GM23338 (cell line): Measurements from ENCODE around the gene CFAP70. TPM values are rescaled to one million over a fixed set of nuclear protein-coding genes. Genes with fewer than 3 reads are reported as not detected.
"Not testable (repeated sequence)": the region's sequence is repeated elsewhere in the genome, so short reads cannot be mapped to it uniquely, and the experiment has no call there.

Experiments
- ATAC-seq: fragments of 200-7000 bp; cut with Tn5 transposase; 3 replicates; pipeline ENCODE4 v1.9.1; 2020
- DNase-seq: peaks from one replicate; pipeline ENCODE4 v3.0.0-alpha.2; 2015; ENCODE audit warnings: low spot score
- H2AFZ ChIP-seq: fragments of 200-600 bp; sonication (generic); 2 replicates; pipeline ENCODE4 v1.8.0; 2016; ENCODE audit warnings: antibody characterized with exemption, mild to moderate bottlenecking, moderate library complexity
- H3F3A ChIP-seq: fragments of 200-600 bp; sonication (generic); replicated peaks from 2 replicates; pipeline ENCODE4 v1.8.0; 2017; ENCODE audit warnings: antibody characterized with exemption, mixed run types, low read depth
- H3K27ac ChIP-seq: fragments of 200-600 bp; sonication (generic); 2 replicates; pipeline ENCODE4 v1.6.1; 2016; ENCODE audit warnings: low read depth
- H3K27me3 ChIP-seq: fragments of 200-600 bp; sonication (generic); 2 replicates; pipeline ENCODE4 v1.8.0; 2016; ENCODE audit warnings: mild to moderate bottlenecking, mixed run types, moderate library complexity; ENCODE audit not compliant: insufficient read depth
- H3K36me3 ChIP-seq: fragments of 200-600 bp; sonication (generic); 2 replicates; pipeline ENCODE4 v1.8.0; 2016; ENCODE audit warnings: mild to moderate bottlenecking; ENCODE audit not compliant: insufficient read depth
- H3K4me1 ChIP-seq: fragments of 200-600 bp; sonication (generic); 2 replicates; pipeline ENCODE4 v1.8.0; 2016; ENCODE audit warnings: mild to moderate bottlenecking, moderate library complexity; ENCODE audit not compliant: insufficient read depth
- H3K4me2 ChIP-seq: fragments of 200-600 bp; sonication (generic); 2 replicates; pipeline ENCODE4 v1.7.1; 2017; ENCODE audit warnings: mixed run types
- H3K4me3 ChIP-seq: fragments of 200-600 bp; sonication (generic); 2 replicates; pipeline ENCODE4 v1.6.1; 2016; ENCODE audit warnings: mixed run types
- H3K79me2 ChIP-seq: fragments of 200-600 bp; sonication (generic); replicated peaks from 2 replicates; pipeline ENCODE4 v1.8.0; 2017; ENCODE audit warnings: mild to moderate bottlenecking; ENCODE audit not compliant: insufficient read depth
- H3K9me2 ChIP-seq: fragments of 200-600 bp; sonication (generic); 2 replicates; pipeline ENCODE4 v1.8.0; 2017; ENCODE audit not compliant: insufficient read depth
- H4K20me1 ChIP-seq: fragments of 200-600 bp; sonication (generic); replicated peaks from 2 replicates; pipeline ENCODE4 v1.8.0; 2017; ENCODE audit warnings: mild to moderate bottlenecking; ENCODE audit not compliant: insufficient read depth
- H3K27ac Mint-ChIP-seq: 2 replicates; pipeline ENCODE4 v1.8.0; 2020; ENCODE audit warnings: inconsistent platforms, mild to moderate bottlenecking, moderate library complexity, mixed read lengths
- H3K27me3 Mint-ChIP-seq: 3 replicates; pipeline ENCODE4 v1.8.0; 2022; ENCODE audit warnings: low read depth, mild to moderate bottlenecking, moderate library complexity, mixed read lengths, inconsistent platforms; ENCODE audit not compliant: insufficient read depth, poor library complexity
- H3K36me3 Mint-ChIP-seq: 3 replicates; pipeline ENCODE4 v1.8.0; 2021; ENCODE audit warnings: low read depth, mild to moderate bottlenecking, inconsistent platforms, moderate library complexity, mixed read lengths
- H3K4me1 Mint-ChIP-seq: 3 replicates; pipeline ENCODE4 v1.8.0; 2020; ENCODE audit warnings: mild to moderate bottlenecking, inconsistent platforms, mixed read lengths
- H3K4me3 Mint-ChIP-seq: 3 replicates; pipeline ENCODE4 v1.8.0; 2021; ENCODE audit warnings: moderate library complexity, mild to moderate bottlenecking, inconsistent platforms, mixed read lengths
- H3K9me3 Mint-ChIP-seq: 3 replicates; pipeline ENCODE4 v1.8.0; 2020; ENCODE audit warnings: moderate library complexity, mild to moderate bottlenecking, inconsistent platforms, mixed read lengths
- CREB1 ChIP-seq: fragments of 250-450 bp; sonication (Bioruptor Pico); IDR thresholded peaks from 2 replicates; pipeline ENCODE4 v1.5.0; 2020; ENCODE audit warnings: low read depth, mild to moderate bottlenecking, moderate library complexity
- EZH2 ChIP-seq: fragments of 200-600 bp; sonication (generic); IDR thresholded peaks from one replicate; pipeline ENCODE4 v1.8.0; 2017; ENCODE audit warnings: antibody characterized with exemption, mild to moderate bottlenecking, low read depth; ENCODE audit not compliant: unreplicated experiment
- JUNB ChIP-seq: IDR thresholded peaks from one replicate; pipeline ENCODE4 v1.6.1; 2016; ENCODE audit warnings: antibody characterized with exemption; ENCODE audit not compliant: unreplicated experiment
- NANOG ChIP-seq: IDR thresholded peaks from 2 replicates; pipeline ENCODE4 v1.6.1; 2016; ENCODE audit warnings: antibody characterized with exemption, borderline replicate concordance
- POLR2AphosphoS5 ChIP-seq: IDR thresholded peaks from 2 replicates; pipeline ENCODE4 v1.6.1; 2016; ENCODE audit warnings: antibody characterized with exemption, low read depth
- ZNF331 ChIP-seq: fragments of 250-450 bp; sonication (Bioruptor Pico); IDR thresholded peaks from 2 replicates; pipeline ENCODE4 v1.5.0; 2020; ENCODE audit warnings: low read depth, mild to moderate bottlenecking, moderate library complexity
- polyA plus RNA-seq: library from polyadenylated mRNA; unstranded; fragments of >200 nt; fragmentation: Nextera tagmentation; extraction: Ambion mirVana; gene quantifications from 2 replicates; pipeline ENCODE4 v1.2.1, GENCODE V29; 2016
- total RNA-seq: library from RNA; depleted of rRNA; stranded (reverse); fragments of >200 nt; shearing (Covaris generic); gene quantifications from 2 replicates; pipeline ENCODE4 v1.2.3, GENCODE V29; 2014
- TF ChIP-seq, protein P1 (sequence below): IDR thresholded peaks from 2 replicates; pipeline ENCODE4 v1.6.1; 2016; ENCODE audit warnings: antibody characterized with exemption
- TF ChIP-seq, protein P2 (sequence below): IDR thresholded peaks from one replicate; pipeline ENCODE4 v1.6.1; 2018; ENCODE audit warnings: antibody characterized with exemption; ENCODE audit not compliant: unreplicated experiment
- TF ChIP-seq, protein P3 (sequence below), 2 experiments: fragments of 200-600 bp in 1 of 2; sonication (generic) in 1 of 2; conservative IDR thresholded peaks; 2 replicates each; pipeline versions ENCODE4 v1.5.1 to v1.6.1; 2016 to 2017; ENCODE audit warnings: antibody characterized with exemption in 2 of 2, low read depth in 2 of 2, mild to moderate bottlenecking in 2 of 2, moderate library complexity in 1 of 2

The CFAP70 gene
- total and polyA plus RNA-seq, 2 experiments from 2014 or later: 0.17 to 0.24 TPM

DNA sequence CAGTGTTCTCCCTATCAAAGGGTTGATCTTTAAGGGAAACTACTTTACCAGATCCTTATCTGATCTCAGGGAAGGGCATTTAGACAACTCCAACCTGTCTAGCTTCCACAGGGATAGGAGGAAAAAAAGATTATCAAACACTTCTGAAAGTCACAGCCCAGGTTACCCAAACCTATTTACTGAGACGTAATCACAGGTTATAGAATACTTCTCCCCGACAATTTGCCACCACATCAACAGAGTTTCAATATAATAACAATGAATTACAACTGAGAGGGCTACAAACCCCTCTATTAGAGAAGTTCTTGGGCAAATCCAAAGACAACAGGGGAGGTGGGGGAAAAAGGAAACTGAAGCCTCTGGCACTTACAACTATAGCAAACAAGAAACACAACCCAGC is 26.3 kb downstream of the CFAP70 start (continued):
- TF ChIP-seq, protein P1, sequence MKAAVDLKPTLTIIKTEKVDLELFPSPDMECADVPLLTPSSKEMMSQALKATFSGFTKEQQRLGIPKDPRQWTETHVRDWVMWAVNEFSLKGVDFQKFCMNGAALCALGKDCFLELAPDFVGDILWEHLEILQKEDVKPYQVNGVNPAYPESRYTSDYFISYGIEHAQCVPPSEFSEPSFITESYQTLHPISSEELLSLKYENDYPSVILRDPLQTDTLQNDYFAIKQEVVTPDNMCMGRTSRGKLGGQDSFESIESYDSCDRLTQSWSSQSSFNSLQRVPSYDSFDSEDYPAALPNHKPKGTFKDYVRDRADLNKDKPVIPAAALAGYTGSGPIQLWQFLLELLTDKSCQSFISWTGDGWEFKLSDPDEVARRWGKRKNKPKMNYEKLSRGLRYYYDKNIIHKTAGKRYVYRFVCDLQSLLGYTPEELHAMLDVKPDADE: no peak
- TF ChIP-seq JUNB: no peak
- TF ChIP-seq, protein P2, sequence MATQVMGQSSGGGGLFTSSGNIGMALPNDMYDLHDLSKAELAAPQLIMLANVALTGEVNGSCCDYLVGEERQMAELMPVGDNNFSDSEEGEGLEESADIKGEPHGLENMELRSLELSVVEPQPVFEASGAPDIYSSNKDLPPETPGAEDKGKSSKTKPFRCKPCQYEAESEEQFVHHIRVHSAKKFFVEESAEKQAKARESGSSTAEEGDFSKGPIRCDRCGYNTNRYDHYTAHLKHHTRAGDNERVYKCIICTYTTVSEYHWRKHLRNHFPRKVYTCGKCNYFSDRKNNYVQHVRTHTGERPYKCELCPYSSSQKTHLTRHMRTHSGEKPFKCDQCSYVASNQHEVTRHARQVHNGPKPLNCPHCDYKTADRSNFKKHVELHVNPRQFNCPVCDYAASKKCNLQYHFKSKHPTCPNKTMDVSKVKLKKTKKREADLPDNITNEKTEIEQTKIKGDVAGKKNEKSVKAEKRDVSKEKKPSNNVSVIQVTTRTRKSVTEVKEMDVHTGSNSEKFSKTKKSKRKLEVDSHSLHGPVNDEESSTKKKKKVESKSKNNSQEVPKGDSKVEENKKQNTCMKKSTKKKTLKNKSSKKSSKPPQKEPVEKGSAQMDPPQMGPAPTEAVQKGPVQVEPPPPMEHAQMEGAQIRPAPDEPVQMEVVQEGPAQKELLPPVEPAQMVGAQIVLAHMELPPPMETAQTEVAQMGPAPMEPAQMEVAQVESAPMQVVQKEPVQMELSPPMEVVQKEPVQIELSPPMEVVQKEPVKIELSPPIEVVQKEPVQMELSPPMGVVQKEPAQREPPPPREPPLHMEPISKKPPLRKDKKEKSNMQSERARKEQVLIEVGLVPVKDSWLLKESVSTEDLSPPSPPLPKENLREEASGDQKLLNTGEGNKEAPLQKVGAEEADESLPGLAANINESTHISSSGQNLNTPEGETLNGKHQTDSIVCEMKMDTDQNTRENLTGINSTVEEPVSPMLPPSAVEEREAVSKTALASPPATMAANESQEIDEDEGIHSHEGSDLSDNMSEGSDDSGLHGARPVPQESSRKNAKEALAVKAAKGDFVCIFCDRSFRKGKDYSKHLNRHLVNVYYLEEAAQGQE: no peak
- TF ChIP-seq, protein P3, sequence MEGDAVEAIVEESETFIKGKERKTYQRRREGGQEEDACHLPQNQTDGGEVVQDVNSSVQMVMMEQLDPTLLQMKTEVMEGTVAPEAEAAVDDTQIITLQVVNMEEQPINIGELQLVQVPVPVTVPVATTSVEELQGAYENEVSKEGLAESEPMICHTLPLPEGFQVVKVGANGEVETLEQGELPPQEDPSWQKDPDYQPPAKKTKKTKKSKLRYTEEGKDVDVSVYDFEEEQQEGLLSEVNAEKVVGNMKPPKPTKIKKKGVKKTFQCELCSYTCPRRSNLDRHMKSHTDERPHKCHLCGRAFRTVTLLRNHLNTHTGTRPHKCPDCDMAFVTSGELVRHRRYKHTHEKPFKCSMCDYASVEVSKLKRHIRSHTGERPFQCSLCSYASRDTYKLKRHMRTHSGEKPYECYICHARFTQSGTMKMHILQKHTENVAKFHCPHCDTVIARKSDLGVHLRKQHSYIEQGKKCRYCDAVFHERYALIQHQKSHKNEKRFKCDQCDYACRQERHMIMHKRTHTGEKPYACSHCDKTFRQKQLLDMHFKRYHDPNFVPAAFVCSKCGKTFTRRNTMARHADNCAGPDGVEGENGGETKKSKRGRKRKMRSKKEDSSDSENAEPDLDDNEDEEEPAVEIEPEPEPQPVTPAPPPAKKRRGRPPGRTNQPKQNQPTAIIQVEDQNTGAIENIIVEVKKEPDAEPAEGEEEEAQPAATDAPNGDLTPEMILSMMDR (conservative IDR thresholded peaks at IDR 0.05; ENCODE audit: low read depth in 2 of 2): no peak
- no peak for TF ChIP-seq ZNF331 (CRISPR knock-in tag)
- no peak for TF ChIP-seq CREB1 (CRISPR knock-in tag)
- TF ChIP-seq NANOG: no peak
- TF ChIP-seq EZH2: no peak
- TF ChIP-seq POLR2AphosphoS5: no peak

DNA sequence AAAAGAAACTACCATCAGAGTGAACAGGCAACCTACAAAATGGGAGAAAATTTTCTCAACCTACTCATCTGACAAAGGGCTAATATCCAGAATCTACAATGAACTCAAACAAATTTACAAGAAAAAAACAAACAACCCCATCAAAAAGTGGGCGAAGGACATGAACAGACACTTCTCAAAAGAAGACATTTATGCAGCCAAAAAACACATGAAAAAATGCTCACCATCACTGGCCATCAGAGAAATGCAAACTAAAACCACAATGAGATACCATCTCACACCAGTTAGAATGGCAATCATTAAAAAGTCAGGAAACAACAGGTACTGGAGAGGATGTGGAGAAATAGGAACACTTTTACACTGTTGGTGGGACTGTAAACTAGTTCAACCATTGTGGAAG is 30.1 kb downstream of the CFAP70 start:
- H4K20me1 ChIP-seq, H3K36me3 Mint-ChIP-seq, H3K4me1 ChIP-seq, H3K4me1 Mint-ChIP-seq, H3K79me2 ChIP-seq, H3K9me2 ChIP-seq, DNase-seq, H3K27ac Mint-ChIP-seq, H3K27me3 Mint-ChIP-seq, H3K36me3 ChIP-seq, H3K4me3 Mint-ChIP-seq, H3F3A ChIP-seq, H3K27ac ChIP-seq, H3K27me3 ChIP-seq, H3K4me2 ChIP-seq, ATAC-seq, H3K4me3 ChIP-seq, H2AFZ ChIP-seq: not testable (repeated sequence)
- peaks cover 12% of the 10 kb centered on the region for H3K9me3 Mint-ChIP-seq

DNA sequence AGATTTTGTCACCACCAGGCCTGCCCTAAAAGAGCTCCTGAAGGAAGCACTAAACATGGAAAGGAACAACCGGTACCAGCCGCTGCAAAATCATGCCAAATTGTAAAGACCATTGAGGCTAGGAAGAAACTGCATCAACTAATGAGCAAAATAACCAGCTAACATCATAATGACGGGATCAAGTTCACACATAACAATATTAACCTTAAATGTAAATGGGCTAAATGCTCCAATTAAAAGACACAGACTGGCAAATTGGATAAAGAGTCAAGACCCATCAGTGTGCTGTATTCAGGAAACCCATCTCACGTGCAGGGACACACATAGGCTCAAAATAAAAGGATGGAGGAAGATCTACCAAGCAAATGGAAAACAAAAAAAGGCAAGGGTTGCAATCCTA is 33.4 kb downstream of the CFAP70 start:
- not testable (repeated sequence) for H3K27ac ChIP-seq, H3K79me2 ChIP-seq, H3K36me3 ChIP-seq, H3F3A ChIP-seq, H3K27ac Mint-ChIP-seq, DNase-seq, H3K27me3 ChIP-seq, H3K4me1 ChIP-seq, H3K4me3 Mint-ChIP-seq, H3K4me2 ChIP-seq, H4K20me1 ChIP-seq, H3K4me1 Mint-ChIP-seq, ATAC-seq, H2AFZ ChIP-seq, H3K27me3 Mint-ChIP-seq, H3K9me2 ChIP-seq, H3K4me3 ChIP-seq
- Mint-ChIP-seq H3K9me3 (peaks cover 31% of the 10 kb centered on the region), H3K36me3 (peaks cover 11% of the 10 kb centered on the region; the same call in 2 of the 3 replicates)

DNA sequence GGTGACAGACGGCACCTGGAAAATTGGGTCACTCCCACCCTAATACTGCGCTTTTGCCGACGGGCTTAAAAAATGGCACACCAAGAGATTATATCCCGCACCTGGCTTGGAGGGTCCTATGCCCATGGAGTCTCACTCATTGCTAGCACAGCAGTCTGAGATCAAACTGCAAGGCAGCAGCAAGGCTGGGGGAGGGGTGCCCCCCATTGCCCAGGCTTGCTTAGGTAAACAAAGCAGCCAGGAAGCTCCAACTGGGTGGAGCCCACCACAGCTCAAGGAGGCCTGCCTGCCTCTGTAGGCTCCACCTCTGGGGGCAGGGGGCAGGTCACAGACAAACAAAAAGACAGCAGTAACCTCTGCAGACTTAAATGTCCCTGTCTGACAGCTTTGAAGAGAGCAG is 35.1 kb downstream of the CFAP70 start:
- peaks cover 31% of the 10 kb centered on the region for H3K9me3 Mint-ChIP-seq
- H3K4me1 Mint-ChIP-seq, H3K27ac Mint-ChIP-seq, H3K79me2 ChIP-seq, H3K4me2 ChIP-seq, DNase-seq, H3K4me3 ChIP-seq, H3K4me1 ChIP-seq, H3F3A ChIP-seq, H3K27me3 Mint-ChIP-seq, H3K27me3 ChIP-seq, ATAC-seq, H3K36me3 ChIP-seq, H3K27ac ChIP-seq, H3K4me3 Mint-ChIP-seq, H4K20me1 ChIP-seq, H2AFZ ChIP-seq, H3K9me2 ChIP-seq: not testable (repeated sequence)
- peaks cover 11% of the 10 kb centered on the region; the same call in 2 of the 3 replicates for H3K36me3 Mint-ChIP-seq
